ENCODE data around the gene EFEMP1. TPM values are rescaled to one million over a fixed set of nuclear protein-coding genes. Genes with fewer than 3 reads are reported as not detected.

EFEMP1 gene
- total and polyA plus RNA-seq, 10 of the 15 experiments (the other 5 are each of a cell fraction or from before 2014, with no cell fraction given), result 0.27 to 1.2 (median 0.35) TPM; not detected in 6

GRCh38 chr2:55888936-55889335, 34.6 kb downstream of the EFEMP1 start:
- Histone ChIP-seq H3K27me3 (replicated peaks in 1 of 2; ENCODE audit: control insufficient read depth in 2 of 2, insufficient read depth in 2 of 2, low read length in 1 of 2) (no peaks in the 10 kb centered on the region; a peak in 1 of 4 replicates), H3K4me2 (ENCODE audit: control insufficient read depth, insufficient read depth) (no peak overlapping the region), H3K79me2 (ENCODE audit: control insufficient read depth, insufficient read depth, low read length) (no peaks in the 10 kb centered on the region), H4K20me1 (ENCODE audit: control insufficient read depth, insufficient read depth) (no peaks in the 10 kb centered on the region), H3K4me1 (ENCODE audit: control insufficient read depth, insufficient read depth, low read length) (no peaks in the 10 kb centered on the region), H3K27ac (ENCODE audit: control insufficient read depth, insufficient read depth) (no peak overlapping the region), H3K36me3 (ENCODE audit: control insufficient read depth in 2 of 2, insufficient read depth in 2 of 2, low read length in 1 of 2) (no peaks in the 10 kb centered on the region), H3K9me3 (replicated peaks; ENCODE audit: control insufficient read depth, insufficient read depth, low read length) (no peaks in the 10 kb centered on the region), H3K9ac (ENCODE audit: control insufficient read depth, insufficient read depth, low read length) (no peak overlapping the region), H2AFZ (ENCODE audit: control insufficient read depth, low read depth, low read length) (no peak overlapping the region), H3K4me3 (no peak overlapping the region)
- in situ Hi-C loops (cut with MboI) (no loop called here), intact Hi-C loops (cut with micrococcal nuclease; ENCODE audit: unreplicated experiment) (no loop called here)
- ChIA-PET RAD21 (ENCODE audit: unreplicated experiment) (no interaction called here), SMC1A (ENCODE audit: uncharacterized antibody, unreplicated experiment) (no interaction called here), POLR2A (no interaction called here), CTCF (no interaction called here)
- DNase-seq (ENCODE audit: low read depth, low spot score) (no peak), FAIRE-seq (no peak), ATAC-seq (no peak)
- 41% methylated on average over 3 of the region's 3 CpGs for WGBS (ENCODE audit: insufficient coverage, insufficient replicate concordance, low lambda C conversion rate, missing lambda C conversion rate)
- no TSS peak for BruUV-seq (replicated peaks)
- TF ChIP-seq YY1 (IDR thresholded peaks at IDR 0.05; ENCODE audit: low read depth, low read length), result no peak
- TF ChIP-seq KLF5 (IDR thresholded peaks at IDR 0.05; ENCODE audit: partially characterized antibody), result no peak
- no peak for TF ChIP-seq EGR1 (IDR thresholded peaks at IDR 0.05; ENCODE audit: borderline replicate concordance in 1 of 2, low read depth in 2 of 2, low read length in 2 of 2)
- TF ChIP-seq RAD21 (IDR thresholded peaks at IDR 0.05; ENCODE audit: insufficient read depth, low read depth, low read length), result no peak
- no peak for TF ChIP-seq POU2F2 (IDR thresholded peaks at IDR 0.05; ENCODE audit: borderline replicate concordance, low read depth, low read length)
- TF ChIP-seq NR2F1 (conservative IDR thresholded peaks at IDR 0.05), result no peak
- TF ChIP-seq ZNF687 (IDR thresholded peaks at IDR 0.05), result no peak
- no peak for TF ChIP-seq JUND (IDR thresholded peaks at IDR 0.05; ENCODE audit: low read depth, low read length)
- no peak for TF ChIP-seq SRF (IDR thresholded peaks at IDR 0.05; ENCODE audit: low read depth in 2 of 2, low read length in 2 of 2)
- no peak for TF ChIP-seq CBX5 (IDR thresholded peaks at IDR 0.05; ENCODE audit: low read depth)
- TF ChIP-seq, protein P1, sequence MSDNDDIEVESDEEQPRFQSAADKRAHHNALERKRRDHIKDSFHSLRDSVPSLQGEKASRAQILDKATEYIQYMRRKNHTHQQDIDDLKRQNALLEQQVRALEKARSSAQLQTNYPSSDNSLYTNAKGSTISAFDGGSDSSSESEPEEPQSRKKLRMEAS (IDR thresholded peaks at IDR 0.05; ENCODE audit: low read depth, low read length), result no peak
- TF ChIP-seq RCOR1 (conservative IDR thresholded peaks at IDR 0.05; ENCODE audit: low read depth, low read length), result no peak
- TF ChIP-seq, protein P2, sequence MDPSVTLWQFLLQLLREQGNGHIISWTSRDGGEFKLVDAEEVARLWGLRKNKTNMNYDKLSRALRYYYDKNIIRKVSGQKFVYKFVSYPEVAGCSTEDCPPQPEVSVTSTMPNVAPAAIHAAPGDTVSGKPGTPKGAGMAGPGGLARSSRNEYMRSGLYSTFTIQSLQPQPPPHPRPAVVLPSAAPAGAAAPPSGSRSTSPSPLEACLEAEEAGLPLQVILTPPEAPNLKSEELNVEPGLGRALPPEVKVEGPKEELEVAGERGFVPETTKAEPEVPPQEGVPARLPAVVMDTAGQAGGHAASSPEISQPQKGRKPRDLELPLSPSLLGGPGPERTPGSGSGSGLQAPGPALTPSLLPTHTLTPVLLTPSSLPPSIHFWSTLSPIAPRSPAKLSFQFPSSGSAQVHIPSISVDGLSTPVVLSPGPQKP (IDR thresholded peaks at IDR 0.05; ENCODE audit: low read depth, low read length), result no peak
- TF ChIP-seq KAT2A (conservative IDR thresholded peaks at IDR 0.05; ENCODE audit: control insufficient read depth, low read depth, low read length), result no peak
- TF ChIP-seq USF1 (IDR thresholded peaks at IDR 0.05; ENCODE audit: borderline replicate concordance, extremely low read length, insufficient read depth, low read depth, low read length), result no peak
- TF ChIP-seq ATF7 (IDR thresholded peaks at IDR 0.05; ENCODE audit: low read depth), result no peak
- no peak for TF ChIP-seq ZNF207 (IDR thresholded peaks at IDR 0.05; ENCODE audit: borderline replicate concordance)
- TF ChIP-seq NR2C1 (IDR thresholded peaks at IDR 0.05), result no peak
